ENCODE data around the gene MAGEA8.

DNA sequence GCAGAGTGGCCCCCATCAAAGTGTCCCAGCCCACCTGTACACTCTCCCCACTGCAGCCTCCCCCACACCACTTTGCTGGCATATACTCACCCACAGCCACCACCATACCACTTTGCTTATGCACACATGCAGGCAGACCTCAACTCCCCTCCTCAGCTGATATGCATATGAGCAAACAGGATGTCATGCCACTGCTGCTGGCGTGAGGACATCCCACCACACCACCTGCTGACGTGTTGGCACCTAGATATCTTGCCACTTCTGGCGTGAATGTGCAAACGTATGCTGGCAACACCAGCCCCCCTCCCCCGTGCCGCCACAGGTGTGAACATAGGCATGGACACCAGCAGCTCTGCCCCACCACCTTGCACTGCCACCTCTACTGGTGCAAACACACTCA is 22.4 kb upstream of the MAGEA8 start:
- TF ChIP-seq EZH2phosphoT487 (IDR thresholded peaks at IDR 0.05; ENCODE audit: insufficient read depth, low read depth) (no peak), EZH2 (IDR thresholded peaks at IDR 0.05; ENCODE audit: insufficient read depth, poor library complexity, severe bottlenecking) (no peak)

Data from GM23248 (cell line).